ENCODE results near the gene CCDC61.

CCDC61 gene

DNA sequence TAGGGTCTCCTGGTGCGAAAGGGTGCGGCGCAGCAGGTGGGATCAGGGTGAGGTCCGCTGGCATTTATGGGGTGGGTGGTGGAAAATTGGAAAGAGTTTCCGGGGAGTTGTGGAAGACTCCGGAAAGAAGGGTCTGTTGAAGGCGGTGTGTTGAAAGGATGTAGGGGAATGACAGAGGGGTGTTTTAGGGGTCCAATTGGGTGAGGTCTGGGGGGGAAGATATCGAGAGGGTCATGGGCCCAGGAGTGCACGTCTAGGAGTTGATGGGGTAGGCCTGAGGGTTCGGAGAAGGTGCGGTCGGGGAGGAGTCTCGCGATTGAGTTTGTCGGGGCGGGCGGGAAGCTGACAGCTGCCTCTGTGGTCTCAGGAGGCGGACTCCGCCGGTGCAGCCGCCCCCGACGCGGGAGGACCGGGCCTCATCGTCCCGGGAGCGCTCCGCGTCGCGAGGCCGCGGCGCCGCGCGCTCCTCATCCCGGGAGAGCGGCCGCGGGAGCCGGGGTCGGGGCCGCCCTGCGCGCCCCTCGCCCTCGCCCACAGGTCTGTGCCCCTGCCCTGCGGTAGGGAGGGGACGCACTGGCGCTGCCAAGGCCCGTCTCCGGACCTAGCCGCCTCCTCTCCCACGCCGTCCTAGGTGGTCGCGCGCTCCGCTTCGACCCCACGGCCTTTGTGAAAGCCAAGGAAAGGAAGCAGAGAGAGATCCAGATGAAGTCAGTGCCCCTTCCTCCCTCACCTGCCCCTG is 20.6 kb downstream of the CCDC61 start:
- DNase-seq (ENCODE audit: low read depth, low spot score): peak; percentile 39

DNA sequence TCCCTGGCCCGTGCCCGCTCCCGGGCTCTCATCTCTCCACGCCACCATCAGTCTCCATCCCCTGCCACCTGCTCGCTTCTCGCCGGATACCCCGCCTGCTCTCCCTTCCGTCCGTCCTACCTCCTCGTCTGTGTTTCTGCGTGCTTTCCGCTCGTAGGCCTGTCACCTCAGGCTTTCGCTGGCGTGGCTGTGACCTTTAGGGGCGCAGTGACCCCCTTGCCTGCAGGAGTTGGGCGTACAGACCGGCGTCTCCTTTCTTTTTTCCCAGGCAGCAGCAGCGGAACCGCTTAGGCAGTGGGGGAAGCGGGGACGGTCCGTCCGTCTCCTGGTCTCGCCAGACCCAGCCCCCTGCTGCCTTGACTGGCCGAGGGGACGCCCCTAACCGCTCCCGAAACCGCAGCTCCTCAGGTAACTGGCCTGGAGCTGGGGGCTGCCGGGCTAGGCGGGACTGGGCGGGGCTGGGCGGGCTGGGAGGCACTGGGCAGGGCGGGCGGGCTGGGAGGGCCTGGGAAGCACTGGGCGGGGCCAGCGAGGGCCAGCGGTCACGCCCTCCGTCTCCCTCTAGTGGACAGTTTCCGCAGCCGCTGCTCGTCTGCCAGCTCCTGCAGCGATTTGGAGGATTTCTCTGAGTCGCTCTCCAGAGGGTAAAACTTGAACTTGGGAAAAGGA is 21.3 kb downstream of the CCDC61 start:
- DNase-seq (ENCODE audit: low read depth, low spot score): peak; percentile 92

DNA sequence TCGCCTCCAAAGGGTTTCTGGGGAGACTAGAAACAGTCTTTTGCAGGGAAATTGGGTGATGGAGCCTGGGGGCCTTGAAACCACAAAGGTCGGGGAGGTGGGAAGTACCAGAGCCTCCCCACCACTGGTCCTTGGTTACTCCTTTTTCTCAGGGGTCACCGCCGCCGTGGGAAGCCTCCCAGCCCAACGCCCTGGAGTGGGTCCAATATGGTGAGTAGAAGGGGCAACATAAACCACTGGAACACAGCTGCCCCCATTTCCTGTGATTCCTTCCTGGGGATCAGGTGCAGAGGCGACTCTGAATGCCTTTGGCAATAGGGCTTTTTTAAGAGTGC is 21.8 kb downstream of the CCDC61 start:
- no peak for DNase-seq (ENCODE audit: low read depth, low spot score)

DNA sequence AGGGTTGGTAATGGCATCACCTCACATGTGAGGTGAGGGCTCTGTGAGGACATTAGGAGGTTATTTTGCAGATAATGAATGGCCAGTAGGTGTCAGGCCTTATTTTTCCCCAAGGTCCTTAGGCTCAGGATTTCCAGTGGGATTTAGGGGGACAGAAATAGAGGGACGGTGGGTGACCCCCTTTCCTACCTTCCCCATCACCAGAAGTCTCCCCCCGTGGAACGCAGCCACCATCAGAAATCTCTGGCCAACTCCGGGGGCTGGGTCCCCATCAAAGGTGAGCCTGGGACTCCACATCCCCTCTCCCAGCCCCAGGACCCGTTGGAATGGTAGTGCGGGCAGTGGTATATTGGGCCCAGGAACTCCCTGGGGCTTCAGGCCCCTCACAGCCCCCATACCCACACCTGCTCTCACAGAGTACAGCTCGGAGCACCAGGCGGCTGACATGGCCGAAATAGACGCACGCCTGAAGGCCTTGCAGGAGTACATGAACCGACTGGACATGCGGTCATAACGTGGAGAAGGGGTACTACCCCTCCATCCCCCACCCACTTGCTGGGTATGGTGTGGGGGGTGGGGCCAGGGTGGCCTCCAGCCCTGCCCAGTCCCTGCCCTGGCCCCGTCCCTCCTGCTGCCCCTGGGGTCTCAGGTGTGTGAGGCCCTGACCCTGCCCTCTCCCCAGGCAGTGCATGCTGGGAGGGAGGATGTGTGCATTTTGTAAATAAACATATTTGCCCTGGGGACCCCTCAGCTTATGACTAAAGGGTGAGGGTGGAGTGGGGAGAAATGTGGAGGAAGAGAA is 22.8 kb downstream of the CCDC61 start:
- no peak for DNase-seq (ENCODE audit: low read depth, low spot score)

DNA sequence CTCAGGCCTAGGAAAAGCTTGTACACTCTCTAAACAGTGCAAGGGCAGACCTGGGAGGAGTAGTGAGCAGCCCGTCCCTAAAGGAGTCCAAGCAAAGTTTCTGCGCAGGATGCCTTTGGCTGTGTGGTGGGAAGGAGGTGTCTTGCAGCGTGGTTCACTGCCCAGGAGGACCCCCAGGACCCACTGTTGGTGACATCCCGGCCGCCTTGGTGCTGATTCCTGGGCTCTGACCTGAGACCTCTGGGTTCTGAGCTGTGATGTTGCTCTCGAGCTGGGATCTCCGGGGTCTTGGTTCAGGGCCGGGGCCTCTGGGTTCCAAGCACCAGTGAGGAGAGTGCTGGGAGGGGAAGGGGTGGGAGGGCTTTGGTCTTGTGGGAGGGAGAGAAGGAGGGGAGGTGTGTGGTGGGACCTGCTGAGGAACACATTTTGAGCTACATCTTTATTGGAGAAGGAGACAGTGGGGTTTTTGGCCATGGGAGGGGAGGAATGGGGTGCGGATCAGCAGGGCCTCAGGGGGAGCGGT is 23.5 kb downstream of the CCDC61 start:
- no peak for DNase-seq (ENCODE audit: low read depth, low spot score)

DNA sequence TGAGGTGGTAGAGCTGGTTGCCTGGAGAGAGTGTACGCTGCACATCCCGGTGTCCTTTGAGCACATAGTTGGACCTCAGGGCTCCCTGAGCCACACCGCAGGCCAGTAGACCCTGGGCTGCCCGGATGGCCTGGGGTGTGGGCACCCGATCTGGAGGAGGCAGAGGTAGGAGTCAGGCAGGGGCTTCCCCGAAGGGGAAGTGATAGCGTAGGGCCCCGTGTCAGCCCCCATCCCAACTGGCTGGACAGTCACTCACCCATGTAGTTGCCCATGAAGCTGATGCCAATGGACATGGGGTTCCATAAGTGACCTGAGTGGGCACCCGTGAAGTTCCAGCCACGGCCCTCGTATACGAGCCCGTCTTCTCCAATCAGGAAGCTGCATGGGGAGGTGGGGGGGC is 24.0 kb downstream of the CCDC61 start:
- DNase-seq (ENCODE audit: low read depth, low spot score): no peak

DNA sequence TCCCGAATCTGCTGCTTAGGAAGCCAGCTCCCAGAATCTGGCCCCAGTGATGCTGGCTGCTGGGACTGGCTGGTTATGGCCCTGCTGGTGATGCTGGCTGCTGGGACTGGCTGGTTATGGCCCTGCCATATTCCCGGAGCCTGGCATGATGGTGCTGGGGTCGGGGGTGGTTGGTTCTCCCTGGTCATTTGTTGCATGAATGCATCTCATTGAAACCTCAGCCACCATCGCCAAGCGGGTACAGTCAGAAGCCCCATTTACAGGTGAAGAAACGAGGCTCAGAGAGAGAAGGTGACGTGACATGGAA is 25.5 kb downstream of the CCDC61 start:
- DNase-seq (ENCODE audit: low read depth, low spot score): no peak

DNA sequence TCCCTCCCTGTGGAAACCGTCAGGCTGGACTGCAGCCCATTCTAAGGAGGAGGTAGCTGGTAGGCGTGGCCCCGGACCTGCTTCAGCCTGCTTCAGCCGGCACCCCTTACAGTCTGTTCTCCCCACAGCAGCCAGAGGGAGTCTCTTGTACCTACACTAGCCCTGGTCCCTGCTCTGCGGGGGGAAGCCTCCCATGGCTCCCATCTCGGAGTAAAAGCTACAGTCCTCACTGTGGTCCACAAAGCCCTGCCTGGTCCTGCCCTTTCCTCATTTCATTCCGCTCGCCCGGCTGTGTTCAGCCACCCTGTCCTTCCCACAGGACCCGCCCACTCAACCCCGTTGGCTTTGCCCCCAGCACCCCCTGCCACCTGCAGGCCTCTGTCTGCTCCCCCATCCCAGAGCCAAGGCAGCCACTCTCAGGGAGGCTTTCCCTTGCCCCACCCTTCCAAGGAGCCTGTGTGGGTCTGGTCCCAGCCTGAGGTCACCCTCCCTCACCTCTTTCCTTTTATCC is 26.3 kb downstream of the CCDC61 start:
- no peak for DNase-seq (ENCODE audit: low read depth, low spot score)

DNA sequence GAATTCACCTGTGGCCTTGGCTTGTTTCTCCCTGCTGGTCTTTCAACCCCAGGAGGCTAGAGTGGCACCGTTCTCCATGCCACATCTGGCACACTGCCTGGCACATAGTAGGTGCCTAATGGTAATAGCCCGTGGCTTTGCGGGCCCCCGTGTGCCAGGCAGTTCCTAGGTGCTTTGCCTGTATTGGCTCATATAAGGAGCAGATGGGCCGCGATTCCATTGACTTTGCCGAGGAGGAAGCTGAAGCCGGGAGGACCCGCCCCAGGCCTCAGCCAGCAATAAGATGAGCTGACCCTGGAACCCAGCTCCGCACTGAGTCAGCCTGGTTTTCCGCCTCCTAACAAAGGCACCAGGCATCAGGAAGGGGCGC is 26.8 kb downstream of the CCDC61 start:
- no peak for DNase-seq (ENCODE audit: low read depth, low spot score)

DNA sequence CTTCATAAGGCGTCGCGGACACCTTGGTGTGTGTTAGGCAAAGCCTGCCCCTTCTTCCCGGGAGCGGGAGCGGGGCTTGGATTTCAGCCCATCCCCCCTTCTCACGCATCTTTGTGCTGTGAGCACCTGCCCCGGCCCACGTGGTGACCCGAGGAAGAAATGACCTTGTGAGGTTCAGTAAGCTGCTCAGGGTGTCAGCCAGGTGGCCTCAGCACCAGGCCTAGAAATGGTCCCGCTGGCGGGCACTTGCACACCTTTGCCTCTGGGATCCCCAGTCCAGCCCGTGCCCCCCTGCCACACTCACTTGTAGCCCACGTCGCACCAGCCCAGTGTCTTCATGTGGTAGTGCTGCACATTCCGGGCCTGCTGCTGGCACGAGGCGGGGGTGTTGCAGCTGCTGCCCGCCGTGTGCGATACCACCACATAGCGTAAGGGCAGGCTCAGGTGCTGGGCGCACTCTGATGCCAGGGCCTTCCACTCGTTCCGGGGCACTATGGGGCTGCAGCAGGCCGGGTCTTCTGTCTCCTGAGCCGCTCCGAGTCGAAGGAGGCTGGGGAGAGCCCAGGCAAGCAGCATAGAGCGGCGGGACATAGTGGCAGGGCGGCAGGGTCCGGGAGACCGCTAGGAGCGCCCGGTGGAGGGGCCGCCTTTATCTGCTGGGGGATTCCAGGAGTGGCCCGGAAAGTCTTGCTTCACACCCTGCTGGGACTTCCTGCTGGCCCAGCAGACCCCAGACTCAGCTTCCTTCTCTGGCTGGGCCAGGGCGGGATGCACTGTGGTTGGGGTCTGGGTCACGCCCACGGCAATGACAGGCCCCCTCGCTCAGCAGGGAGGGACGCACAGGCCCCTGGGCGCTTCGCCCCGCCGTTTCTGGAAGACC is 27.4 kb downstream of the CCDC61 start, which contains the start of gene PGLYRP1:
PGLYRP1 (minus strand) TSS at position 623 of the 880 bp plus-strand sequence; CDS start at position 591, 32 bp downstream.
- no peak for DNase-seq (ENCODE audit: low read depth, low spot score)

DNA sequence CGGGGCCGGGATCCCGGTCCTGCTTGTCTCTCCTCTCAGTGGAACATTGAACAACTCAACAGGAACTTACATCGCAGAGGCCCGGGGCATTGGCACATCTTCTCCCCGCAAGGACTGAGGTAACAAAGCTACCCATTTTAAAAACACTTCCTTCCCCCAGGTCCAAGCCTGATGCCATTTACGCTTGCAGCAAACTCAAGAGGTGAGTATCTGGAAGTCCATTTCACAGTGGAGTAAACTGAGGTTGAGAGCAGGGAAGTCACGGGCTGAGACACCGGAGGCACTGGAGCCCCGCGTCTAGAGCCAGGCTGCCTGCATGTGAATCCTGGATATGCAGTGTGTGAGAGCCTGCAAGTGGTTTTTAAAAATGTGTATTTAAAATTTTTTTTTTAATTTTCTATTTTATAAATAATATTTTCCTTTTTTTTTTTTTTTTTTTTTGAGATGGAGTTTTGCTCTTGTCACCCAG is 28.1 kb downstream of the CCDC61 start:
- no peak for DNase-seq (ENCODE audit: low read depth, low spot score)

DNA sequence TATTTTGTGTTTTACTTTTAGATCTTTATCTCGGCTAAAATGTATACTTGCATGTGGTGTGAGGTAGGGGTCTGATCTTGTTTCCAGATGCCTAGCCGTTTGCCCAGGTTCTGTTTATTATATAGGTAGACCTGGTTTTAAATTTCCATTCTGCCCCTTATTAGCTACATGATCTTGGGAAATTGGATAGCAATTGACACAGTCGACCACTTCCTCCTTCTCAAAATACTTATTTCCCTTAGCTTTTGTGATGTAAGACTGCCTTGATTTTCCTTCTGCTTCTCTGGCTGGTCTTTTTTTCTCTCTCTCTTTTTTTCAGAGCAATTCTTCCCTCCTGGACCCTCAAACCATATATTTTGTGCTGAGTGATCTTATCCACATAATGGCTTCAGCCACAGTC is 30.6 kb downstream of the CCDC61 start:
- no peak for DNase-seq (ENCODE audit: low read depth, low spot score)

DNA sequence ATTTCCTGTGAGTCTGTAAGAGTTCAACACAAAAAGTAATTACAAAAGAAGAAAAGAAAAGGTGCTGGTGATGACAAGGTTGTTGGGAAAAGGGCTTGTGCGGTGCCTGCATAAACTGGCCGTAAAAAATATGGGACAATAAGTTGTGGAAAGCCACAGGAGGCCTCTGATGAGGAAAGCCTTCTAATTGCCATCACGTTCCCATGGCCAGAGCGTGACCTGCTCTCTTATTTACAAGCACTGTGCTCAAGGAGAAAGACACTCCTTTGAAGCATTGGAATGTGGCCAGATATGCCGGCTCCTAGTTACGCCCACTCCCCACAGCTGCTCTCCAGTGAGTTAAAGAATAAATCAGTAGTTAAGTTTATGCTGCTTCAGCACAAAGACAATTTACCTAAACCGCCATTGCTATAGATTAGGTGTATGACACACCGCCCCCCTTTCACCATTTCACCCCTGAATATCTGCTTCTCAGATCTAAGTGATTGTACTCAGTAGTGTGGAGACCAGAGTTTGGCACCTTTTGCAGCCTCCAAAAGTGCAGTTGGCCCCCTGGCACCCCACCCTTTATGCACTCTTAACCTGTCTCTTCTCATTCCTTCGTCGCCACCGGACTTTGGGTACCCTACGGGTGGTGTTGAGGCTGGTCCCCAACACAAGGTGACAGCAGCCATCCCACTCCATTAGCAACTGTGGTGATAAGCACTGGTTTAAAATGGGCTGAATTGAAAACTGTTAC is 35.7 kb downstream of the CCDC61 start:
- no peak for DNase-seq (ENCODE audit: low read depth, low spot score)

DNA sequence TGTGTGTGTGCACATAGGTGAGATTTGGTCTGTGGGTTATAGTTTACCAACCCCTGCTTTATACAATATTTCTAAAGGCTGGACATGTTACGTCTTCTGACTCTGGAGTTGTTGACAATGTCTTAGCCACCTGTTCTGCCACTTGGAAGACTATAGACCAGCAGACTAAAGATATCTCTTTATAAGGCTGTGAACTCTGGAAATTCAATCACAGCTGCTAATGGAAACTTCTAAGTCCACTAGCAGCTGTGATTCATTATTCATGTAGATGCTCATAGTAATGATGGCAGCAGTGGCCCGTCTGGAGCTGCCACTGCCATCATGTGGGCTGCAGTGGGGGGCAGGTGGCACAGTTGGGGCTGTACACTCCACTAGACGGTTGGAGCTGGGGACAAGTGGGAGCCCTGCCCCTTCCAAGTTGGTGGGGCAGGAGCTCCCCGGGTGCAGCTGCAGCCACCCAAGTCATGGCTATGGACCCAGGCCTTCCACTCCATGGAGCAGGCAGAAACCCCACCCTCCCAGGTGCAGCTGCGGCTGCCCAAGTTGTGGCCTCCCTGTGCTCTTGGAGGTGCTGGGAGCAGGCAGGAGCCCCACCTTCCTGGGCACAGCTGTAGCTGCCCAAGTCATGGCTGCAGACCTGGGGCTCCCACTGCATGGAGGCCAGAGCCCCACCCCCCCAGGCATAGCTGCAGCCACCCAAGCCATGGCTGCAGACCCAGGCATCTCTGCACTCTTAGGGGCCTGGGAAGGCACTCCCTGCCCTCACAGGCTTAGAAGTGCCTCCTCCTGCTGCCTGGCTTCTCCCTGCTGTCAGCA is 36.7 kb downstream of the CCDC61 start:
- no peak for DNase-seq (ENCODE audit: low read depth, low spot score)

DNA sequence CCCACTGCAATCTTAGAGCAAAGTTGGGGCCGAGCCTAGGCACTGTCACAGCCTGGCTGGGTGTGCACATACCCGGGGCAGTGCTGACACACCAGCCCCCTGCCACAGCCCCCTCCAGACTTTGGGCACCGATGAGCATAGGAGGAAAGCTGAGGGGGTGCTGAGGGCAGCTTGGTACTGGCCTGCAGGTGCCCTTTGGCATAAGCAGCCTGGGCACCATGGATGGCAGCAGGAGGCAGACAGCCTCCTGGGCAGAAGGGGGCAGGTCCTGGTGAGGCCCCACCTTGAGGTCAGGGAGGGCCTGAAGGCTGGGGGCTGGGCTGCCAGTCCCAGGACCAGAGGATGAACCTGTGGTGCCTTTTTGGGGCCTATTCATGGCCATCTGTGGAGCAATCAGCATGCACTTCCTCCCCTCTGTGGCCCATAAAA is 37.3 kb downstream of the CCDC61 start:
- no peak for DNase-seq (ENCODE audit: low read depth, low spot score)

DNA sequence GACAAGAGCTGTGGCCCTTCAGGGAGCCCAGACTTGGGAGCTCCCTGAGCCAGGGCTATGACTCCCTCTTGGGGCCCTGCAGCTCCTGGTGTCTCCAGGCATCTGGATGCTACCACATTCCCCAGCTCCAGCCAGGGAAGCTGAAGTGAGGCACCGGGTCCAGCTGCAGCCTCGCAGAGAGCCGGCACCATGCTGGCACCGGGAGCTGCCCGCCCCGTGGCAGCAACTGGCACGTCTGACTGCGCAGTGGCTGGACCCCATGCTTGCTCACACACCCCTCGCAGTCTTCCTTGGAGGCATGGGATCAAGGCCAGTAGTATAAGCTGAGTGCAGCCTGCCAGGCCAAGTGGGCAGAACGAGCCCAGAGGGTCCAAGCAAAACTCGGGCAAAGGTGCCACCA is 38.1 kb downstream of the CCDC61 start:
- no peak for DNase-seq (ENCODE audit: low read depth, low spot score)

DNA sequence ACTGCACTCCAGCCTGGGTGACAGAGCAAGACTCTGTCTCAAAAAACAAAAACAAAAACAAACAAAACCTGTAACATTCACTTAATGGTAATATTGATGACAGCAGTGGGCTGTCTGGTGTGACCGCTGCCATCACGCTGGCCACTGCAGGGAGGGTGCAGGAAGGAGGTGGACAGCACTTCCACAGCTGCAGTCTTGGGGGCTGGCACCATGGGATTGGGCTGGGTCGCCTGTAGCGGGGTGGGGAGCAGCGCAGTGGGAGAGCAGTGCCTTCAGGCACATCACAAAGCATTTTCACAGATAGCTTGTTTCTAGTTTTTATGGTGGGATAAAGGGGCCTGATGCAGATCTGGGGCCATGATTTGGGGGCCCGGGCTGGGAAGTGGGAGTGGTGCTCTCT is 40.3 kb downstream of the CCDC61 start:
- DNase-seq (ENCODE audit: low read depth, low spot score): no peak

DNA sequence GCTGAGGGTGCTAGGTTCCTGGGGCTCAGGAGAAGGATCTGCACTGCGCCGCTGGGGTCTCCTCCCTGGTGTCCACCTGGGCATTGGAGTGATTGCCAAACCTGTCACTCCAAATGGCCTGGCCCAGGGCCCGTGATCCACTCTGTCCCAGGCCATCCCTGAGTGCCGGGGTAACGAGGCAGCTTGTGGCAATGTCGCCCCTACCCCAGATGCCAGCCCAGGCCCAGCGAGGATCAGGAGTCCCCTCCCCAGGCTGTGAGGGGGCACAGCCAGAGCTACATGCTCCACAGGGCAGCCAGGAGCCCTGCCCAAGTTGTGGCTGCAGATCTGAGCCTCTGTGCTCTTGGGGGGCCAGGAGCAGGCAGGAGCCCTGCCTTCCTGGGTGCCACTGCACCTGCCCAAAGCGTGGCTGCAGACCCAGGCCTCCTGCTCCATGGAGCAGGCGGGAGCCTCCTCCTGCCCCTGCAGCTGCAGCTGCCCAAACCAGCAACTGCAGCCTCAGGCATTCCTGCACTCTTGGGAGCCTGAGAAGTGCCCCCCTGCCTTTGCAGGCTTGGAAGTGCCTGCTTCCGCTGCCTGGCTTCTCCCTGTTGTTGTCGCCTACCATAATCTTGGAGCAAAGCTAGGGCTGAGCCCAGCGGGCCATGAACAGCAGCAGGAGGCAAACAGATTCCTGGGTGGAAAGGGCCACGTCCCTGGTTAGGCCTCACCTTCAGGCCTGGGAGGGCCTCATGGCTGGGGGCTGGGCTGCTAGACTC is 40.9 kb downstream of the CCDC61 start:
- no peak for DNase-seq (ENCODE audit: low read depth, low spot score)

DNA sequence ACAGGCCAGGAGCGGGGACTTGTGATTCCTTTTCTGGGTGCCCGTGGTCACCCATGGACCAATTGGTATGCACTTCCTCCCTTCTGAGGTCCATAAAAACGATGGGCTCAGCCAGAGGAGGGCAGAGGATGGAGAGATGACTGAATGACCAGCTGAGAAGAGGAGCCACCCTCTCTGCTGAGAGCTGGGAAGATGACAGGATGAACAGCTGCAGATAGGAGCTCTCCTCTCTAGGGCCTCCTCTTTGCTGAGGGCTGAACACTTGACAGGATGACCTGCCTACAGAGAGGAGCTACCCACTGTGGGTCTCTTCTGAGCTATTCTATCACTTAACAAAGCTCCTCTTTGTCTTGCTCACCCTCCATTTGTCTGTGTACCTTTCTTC is 41.5 kb downstream of the CCDC61 start:
- no peak for DNase-seq (ENCODE audit: low read depth, low spot score)
